SH-SY5Y (cell line): ENCODE data around the gene PDZD2.

ENCODE experiments used
- GATA2 ChIP-seq: IDR thresholded peaks from 2 replicates; pipeline ENCODE4 v1.6.1; 2011; ENCODE audit warnings: mild to moderate bottlenecking, low read depth, low read length
- GATA3 ChIP-seq: IDR thresholded peaks from 2 replicates; pipeline ENCODE4 v1.6.1; 2011; ENCODE audit warnings: low read depth, mild to moderate bottlenecking, low read length, moderate library complexity

- TF ChIP-seq GATA2 (no peak), GATA3 (no peak)
Measured at GRCh38 chr5:32071351-32071944, 432.5 kb downstream of the PDZD2 start.
